PC-3 (cell line): ENCODE measurements around the gene ACAP1. TPM values are rescaled to one million over a fixed set of nuclear protein-coding genes. Genes with fewer than 3 reads are reported as not detected.

ENCODE experiments used
- ATAC-seq: fragments of 200-7000 bp; cut with Tn5 transposase; 2 replicates; pipeline ENCODE4 v1.9.1; 2020; ENCODE audit warnings: mild to moderate bottlenecking, moderate library complexity
- BruUV-seq: library from RNA; stranded (reverse); fragments of 400-500 nt; replicated peaks from 2 replicates; lab custom pipeline; 2021; lab: Mats Ljungman, UMichigan
- CTCF ChIA-PET: fragments of 300-600 bp; sonication (Branson Sonifier 250); formaldehyde crosslinking; loops from one replicate; lab custom pipeline; 2022; ENCODE audit warnings: antibody characterized with exemption; lab: Charles Lee
- POLR2A ChIA-PET: fragments of 300-600 bp; sonication (Branson Sonifier 250); formaldehyde crosslinking; loops from one replicate; lab custom pipeline; 2022; ENCODE audit warnings: antibody characterized with exemption; ENCODE audit not compliant: unreplicated experiment; lab: Charles Lee
- DNase-seq: peaks from one replicate; pipeline ENCODE4 v3.0.0-alpha.2; 2015
- H2AFZ ChIP-seq: fragments of 300-600 bp; sonication (generic); 2 replicates; pipeline ENCODE4 v1.6.0; 2016; ENCODE audit warnings: antibody characterized with exemption, low read length
- H3F3A ChIP-seq: fragments of 300-600 bp; sonication (generic); one replicate; pipeline ENCODE4 v1.6.0; 2017; ENCODE audit warnings: antibody characterized with exemption, low read length, control low read depth, mild to moderate bottlenecking; ENCODE audit not compliant: unreplicated experiment
- H3K27ac ChIP-seq: fragments of 300-600 bp; sonication (generic); 2 replicates; pipeline ENCODE4 v1.5.1; 2016; ENCODE audit warnings: mild to moderate bottlenecking, low read length
- H3K27me3 ChIP-seq: fragments of 300-600 bp; sonication (generic); 2 replicates; pipeline ENCODE4 v1.6.1; 2016; ENCODE audit warnings: low read length, mixed read lengths
- H3K36me3 ChIP-seq: fragments of 300-600 bp; sonication (generic); 2 replicates; pipeline ENCODE4 v1.6.1; 2016; ENCODE audit warnings: low read depth, mixed run types, low read length, mixed read lengths
- H3K4me1 ChIP-seq: fragments of 300-600 bp; sonication (generic); 2 replicates; pipeline ENCODE4 v1.5.1; 2016; ENCODE audit warnings: low read length; ENCODE audit not compliant: insufficient read depth
- H3K4me2 ChIP-seq: fragments of 300-600 bp; sonication (generic); 2 replicates; pipeline ENCODE4 v1.6.0; 2016; ENCODE audit warnings: low read length
- H3K4me3 ChIP-seq: fragments of 300-600 bp; sonication (generic); 2 replicates; pipeline ENCODE4 v1.5.1; 2016; ENCODE audit warnings: mild to moderate bottlenecking, low read length, mixed read lengths
- H3K79me2 ChIP-seq: fragments of 300-600 bp; sonication (generic); 2 replicates; pipeline ENCODE4 v1.6.1; 2017; ENCODE audit warnings: low read length, mixed read lengths
- H3K9ac ChIP-seq: fragments of 300-600 bp; sonication (generic); 2 replicates; pipeline ENCODE4 v1.6.0; 2016; ENCODE audit warnings: mild to moderate bottlenecking, low read length
- H3K9me2 ChIP-seq: fragments of 300-600 bp; sonication (generic); replicated peaks from 2 replicates; pipeline ENCODE4 v1.6.1; 2016; ENCODE audit warnings: mixed run types, low read length, mixed read lengths
- H3K9me3 ChIP-seq: fragments of 300-600 bp; sonication (generic); 2 replicates; pipeline ENCODE4 v1.6.1; 2016; ENCODE audit warnings: low read length, mixed read lengths
- H4K20me1 ChIP-seq: fragments of 300-600 bp; sonication (generic); 2 replicates; pipeline ENCODE4 v1.6.1; 2016; ENCODE audit warnings: low read length, mixed read lengths
- CTCF ChIP-seq: fragments of 300-600 bp; sonication (generic); conservative IDR thresholded peaks from 2 replicates; pipeline ENCODE4 v1.5.1; 2017; ENCODE audit warnings: antibody characterized with exemption, low read depth, mild to moderate bottlenecking, low read length
- EZH2 ChIP-seq: fragments of 300-600 bp; sonication (generic); IDR thresholded peaks from one replicate; pipeline ENCODE4 v1.6.1; 2017; ENCODE audit warnings: antibody characterized with exemption, mild to moderate bottlenecking, low read length; ENCODE audit not compliant: unreplicated experiment
- EZH2phosphoT487 ChIP-seq: fragments of 300-600 bp; sonication (generic); IDR thresholded peaks from 2 replicates; pipeline ENCODE4 v1.6.1; 2018; ENCODE audit warnings: mild to moderate bottlenecking, antibody characterized with exemption, low read length, borderline replicate concordance
- intact Hi-C: fragments of 100-400 bp; cut with micrococcal nuclease; formaldehyde crosslinking; loops from 2 replicates; pipeline ENCODE4 v1.9.0; 2023
- total RNA-seq: library from RNA; depleted of rRNA; stranded (reverse); fragments of >200 nt; gene quantifications from 2 replicates; pipeline ENCODE4 v1.2.3, GENCODE V29; 2014

The ACAP1 gene
- total RNA-seq, 1 experiment from 2014 or later, result not detected

GRCh38 chr17:7306911-7307685, 29.2 kb upstream of the ACAP1 start, which contains the start of gene EIF5A:
TSS of gene EIF5A (plus strand) at chr17:7307628. CDS start at chr17:7309636, 2,008 bp downstream.
- Histone ChIP-seq H3K27me3 (no peaks in the 10 kb centered on the region), H3K4me2 (peak within 1 kb of the TSS; percentile 94), H3K79me2 (peaks cover 44% of the 10 kb centered on the region), H4K20me1 (peaks cover 28% of the 10 kb centered on the region), H2AFZ (peak within 1 kb of the TSS; percentile 86), H3K9me2 (no peaks in the 10 kb centered on the region), H3K36me3 (peaks cover 28% of the 10 kb centered on the region), H3K9me3 (no peaks in the 10 kb centered on the region), H3F3A (peaks cover 3% of the 10 kb centered on the region), H3K27ac (peak within 1 kb of the TSS; percentile 97), H3K9ac (peak within 1 kb of the TSS; percentile 100), H3K4me1 (peaks cover 23% of the 10 kb centered on the region; the same call in 1 of the 2 replicates), H3K4me3 (peak within 1 kb of the TSS; percentile 85)
- POLR2A ChIA-PET, result no interaction called here
- CTCF ChIA-PET, result no interaction called here
- BruUV-seq, result no TSS peak
- intact Hi-C loops, result loop anchor here (5.0 kb wide), 2 partner anchors 65 to 260 kb away; partner anchors contain the start of gene GABARAP
- TF ChIP-seq EZH2phosphoT487 (no peak), EZH2 (no peak), CTCF (no peak)
- DNase-seq (peak; percentile 99), ATAC-seq (peak; percentile 75)

GRCh38 chr17:7307686-7308624, 28.4 kb upstream of the ACAP1 start:
- H3K4me3 ChIP-seq, result peak overlapping the region; percentile 85
- DNase-seq, result peak; percentile 35
- H3K79me2 ChIP-seq, result peaks cover 51% of the 10 kb centered on the region
- peaks cover 23% of the 10 kb centered on the region; the same call in 1 of the 2 replicates for H3K4me1 ChIP-seq
- ATAC-seq, result peak; percentile 8; the same call in 1 of the 2 replicates
- H3K27me3 ChIP-seq, result no peaks in the 10 kb centered on the region
- H2AFZ ChIP-seq, result no peak overlapping the region
- no peaks in the 10 kb centered on the region for H3K9me2 ChIP-seq
- H3K4me2 ChIP-seq, result peak overlapping the region; percentile 93
- intact Hi-C loops, result loop anchor here (2.0 to 5.0 kb wide), 3 partner anchors 21 to 261 kb away; partner anchors contain the start of genes GABARAP and NEURL4
- no TSS peak for BruUV-seq
- H3K36me3 ChIP-seq, result peaks cover 35% of the 10 kb centered on the region
- H4K20me1 ChIP-seq, result peaks cover 34% of the 10 kb centered on the region
- H3K9me3 ChIP-seq, result no peaks in the 10 kb centered on the region
- POLR2A ChIA-PET, result no interaction called here
- peak overlapping the region; percentile 97 for H3K27ac ChIP-seq
- H3F3A ChIP-seq, result peaks cover 6% of the 10 kb centered on the region
- H3K9ac ChIP-seq, result peak overlapping the region; percentile 100
- CTCF ChIA-PET, result no interaction called here
- TF ChIP-seq CTCF (no peak), EZH2phosphoT487 (no peak), EZH2 (no peak)
